Eye (tissue), 1 donor: ENCODE measurements around the gene TNMD.
A peak's percentile ranks its signal among the peaks of the same experiment; 100 is the strongest.
"Not testable (repeated sequence)": the region's sequence is repeated elsewhere in the genome, so short reads cannot be mapped to it uniquely, and the experiment has no call there.

Experiments used
- DNase-seq: peaks from one replicate; pipeline ENCODE4 v3.0.0-alpha.2; 2015

Gene TNMD

GRCh38 chrX:100584611-100585010 lies at the start of gene TNMD:
Gene TNMD (plus strand): TSS chrX:100584936. CDS start chrX:100585019, 83 bp downstream.
- peak; percentile 16 for DNase-seq

GRCh38 chrX:100565534-100565933 lies 19.2 kb upstream of the TNMD start:
- not testable (repeated sequence) for DNase-seq

GRCh38 chrX:100586747-100587146 lies 2.0 kb downstream of the TNMD start:
- DNase-seq, result no peak

- peak; percentile 47 for DNase-seq
Observed at GRCh38 chrX:100587861-100588260, 3.1 kb downstream of the TNMD start.

GRCh38 chrX:100591256-100592051 lies 6.7 kb downstream of the TNMD start:
- DNase-seq, result no peak

- no peak for DNase-seq
Observed at GRCh38 chrX:100593126-100593525, 8.4 kb downstream of the TNMD start.

- no peak for DNase-seq
Observed at GRCh38 chrX:100593581-100593980, 8.8 kb downstream of the TNMD start.

GRCh38 chrX:100596601-100597000 lies 11.9 kb downstream of the TNMD start:
- DNase-seq, result no peak

- DNase-seq, result no peak
Observed at GRCh38 chrX:100599456-100599855, 14.7 kb downstream of the TNMD start.

- DNase-seq, result no peak
Observed at GRCh38 chrX:100600340-100600739, 15.6 kb downstream of the TNMD start.

GRCh38 chrX:100600758-100601157 lies 16.0 kb downstream of the TNMD start:
- no peak for DNase-seq

- DNase-seq, result no peak
Observed at GRCh38 chrX:100606753-100607152, 22.0 kb downstream of the TNMD start.

GRCh38 chrX:100609591-100609990 lies 24.9 kb downstream of the TNMD start:
- no peak for DNase-seq

- DNase-seq, result no peak
Observed at GRCh38 chrX:100611951-100612350, 27.2 kb downstream of the TNMD start.

GRCh38 chrX:100615005-100615404 lies 30.3 kb downstream of the TNMD start:
- peak; percentile 30 for DNase-seq

- DNase-seq, result no peak
Observed at GRCh38 chrX:100623001-100623400, 38.3 kb downstream of the TNMD start.

- DNase-seq, result no peak
Observed at GRCh38 chrX:100625985-100626491, 41.3 kb downstream of the TNMD start.

GRCh38 chrX:100635040-100635439 lies 50.3 kb downstream of the TNMD start:
- no peak for DNase-seq

GRCh38 chrX:100635989-100636320 lies 51.2 kb downstream of the TNMD start:
- DNase-seq, result no peak

- DNase-seq, result peak; percentile 95
Observed at GRCh38 chrX:100636321-100636991, 51.7 kb downstream of the TNMD start, which contains the start of gene TSPAN6. Gene TSPAN6 (minus strand): TSS chrX:100636806. CDS start chrX:100636694, 112 bp downstream.

- no peak for DNase-seq
Observed at GRCh38 chrX:100642290-100642689, 57.6 kb downstream of the TNMD start.

- no peak for DNase-seq
Observed at GRCh38 chrX:100643212-100643611, 58.5 kb downstream of the TNMD start.

GRCh38 chrX:100643956-100644860 lies 59.5 kb downstream of the TNMD start, which contains the start of gene SRPX2:
Gene SRPX2 (plus strand): TSS chrX:100644199. CDS start chrX:100646323, 2,124 bp downstream.
- DNase-seq, result peak; percentile 29
